OCI-LY1 (cell line): Measurements from ENCODE around the gene CCDC57.

Experiments used
- H2AFZ ChIP-seq: fragments of 200-600 bp; sonication (generic), shearing (Covaris generic); 2 replicates; pipeline ENCODE4 v1.6.0; 2014; ENCODE audit warnings: antibody characterized with exemption, mild to moderate bottlenecking, low read length
- H3F3A ChIP-seq: fragments of 200-600 bp; sonication (generic), shearing (Covaris generic); 2 replicates; pipeline ENCODE4 v1.6.0; 2014; ENCODE audit warnings: mild to moderate bottlenecking, antibody characterized with exemption, low read length, moderate library complexity; ENCODE audit not compliant: insufficient read depth
- H3K27ac ChIP-seq: fragments of 200-600 bp; sonication (generic); 2 replicates; pipeline ENCODE4 v1.5.1; 2014; ENCODE audit warnings: low read length, mixed run types, mild to moderate bottlenecking, low read depth; ENCODE audit not compliant: poor library complexity, severe bottlenecking
- H3K27me3 ChIP-seq: fragments of 200-600 bp; sonication (generic); 2 replicates; pipeline ENCODE4 v1.6.0; 2014; ENCODE audit warnings: antibody characterized with exemption, mild to moderate bottlenecking, low read length, moderate library complexity; ENCODE audit not compliant: insufficient read depth
- H3K36me3 ChIP-seq: fragments of 200-600 bp; sonication (generic); 2 replicates; pipeline ENCODE4 v1.6.1; 2014; ENCODE audit warnings: mild to moderate bottlenecking, antibody characterized with exemption, low read length, moderate library complexity, mixed read lengths; ENCODE audit not compliant: insufficient read depth
- H3K4me1 ChIP-seq: fragments of 200-600 bp; sonication (generic); 2 replicates; pipeline ENCODE4 v1.5.1; 2014; ENCODE audit warnings: mild to moderate bottlenecking, low read length, moderate library complexity; ENCODE audit not compliant: insufficient read depth, severe bottlenecking
- H3K4me2 ChIP-seq: fragments of 200-600 bp; sonication (generic), shearing (Covaris generic); 2 replicates; pipeline ENCODE4 v1.6.1; 2014; ENCODE audit warnings: low read length
- H3K4me3 ChIP-seq: fragments of 200-600 bp; sonication (generic); 2 replicates; pipeline ENCODE4 v1.5.1; 2014; ENCODE audit warnings: low read length, low read depth, mild to moderate bottlenecking, mixed read lengths; ENCODE audit not compliant: poor library complexity, severe bottlenecking
- H3K79me2 ChIP-seq: fragments of 200-600 bp; shearing (Covaris generic); 2 replicates; pipeline ENCODE4 v1.6.1; 2016; ENCODE audit warnings: mixed run types, low read length, mixed read lengths; ENCODE audit not compliant: insufficient read depth
- H3K9ac ChIP-seq: fragments of 200-600 bp; sonication (generic), shearing (Covaris generic); 2 replicates; pipeline ENCODE4 v1.6.1; 2014; ENCODE audit warnings: mild to moderate bottlenecking, low read length, mixed read lengths
- H3K9me2 ChIP-seq: fragments of 200-600 bp; sonication (generic), shearing (Covaris generic); 2 replicates; pipeline ENCODE4 v1.6.1; 2014; ENCODE audit warnings: low read depth, mild to moderate bottlenecking, low read length, mixed read lengths
- H3K9me3 ChIP-seq: fragments of 200-600 bp; shearing (Covaris generic); 2 replicates; pipeline ENCODE4 v1.6.1; 2014; ENCODE audit warnings: low read length, mixed read lengths
- H4K20me1 ChIP-seq: fragments of 200-600 bp; sonication (generic), shearing (Covaris generic); 2 replicates; pipeline ENCODE4 v1.6.0; 2016; ENCODE audit warnings: mild to moderate bottlenecking, low read length; ENCODE audit not compliant: insufficient read depth
- CTCF ChIP-seq: fragments of 200-600 bp; sonication (generic), shearing (Covaris generic); IDR thresholded peaks from 2 replicates; pipeline ENCODE4 v1.5.1; 2017; ENCODE audit warnings: mild to moderate bottlenecking, antibody characterized with exemption, low read length, moderate library complexity, mixed read lengths
- EZH2 ChIP-seq: fragments of 200-600 bp; sonication (generic), shearing (Covaris generic); IDR thresholded peaks from 2 replicates; pipeline ENCODE4 v1.8.0; 2017; ENCODE audit warnings: borderline replicate concordance, mixed run types, mild to moderate bottlenecking, antibody characterized with exemption, low read length, moderate library complexity, mixed read lengths

The CCDC57 gene

GRCh38 chr17:82092995-82093751 is 119.5 kb downstream of the CCDC57 start:
- H3K4me1 ChIP-seq = peaks cover 14% of the 10 kb centered on the region
- H2AFZ ChIP-seq = no peak overlapping the region
- H3K36me3 ChIP-seq = peaks cover 81% of the 10 kb centered on the region
- H3K9me2 ChIP-seq = no peaks in the 10 kb centered on the region
- H3K4me3 ChIP-seq = no peak overlapping the region
- no peak overlapping the region for H3K27ac ChIP-seq
- H3K9ac ChIP-seq = no peak overlapping the region
- H3K79me2 ChIP-seq = peaks cover 19% of the 10 kb centered on the region
- H3F3A ChIP-seq = no peaks in the 10 kb centered on the region
- TF ChIP-seq CTCF (no peak), EZH2 (no peak)
- no peaks in the 10 kb centered on the region for H3K27me3 ChIP-seq
- no peak overlapping the region for H3K4me2 ChIP-seq
- no peaks in the 10 kb centered on the region for H4K20me1 ChIP-seq
- H3K9me3 ChIP-seq = no peaks in the 10 kb centered on the region

- TF ChIP-seq CTCF (no peak), EZH2 (no peak)
- no peaks in the 10 kb centered on the region for H3K27me3 ChIP-seq
- H3K4me2 ChIP-seq = no peak overlapping the region
- no peak overlapping the region for H2AFZ ChIP-seq
- H3K27ac ChIP-seq = no peak overlapping the region
- H3K9ac ChIP-seq = no peak overlapping the region
- peaks cover 86% of the 10 kb centered on the region for H3K36me3 ChIP-seq
- no peaks in the 10 kb centered on the region for H3K9me2 ChIP-seq
- H3K4me1 ChIP-seq = peaks cover 14% of the 10 kb centered on the region
- H3K79me2 ChIP-seq = peaks cover 19% of the 10 kb centered on the region
- no peaks in the 10 kb centered on the region for H3K9me3 ChIP-seq
- no peaks in the 10 kb centered on the region for H4K20me1 ChIP-seq
- no peaks in the 10 kb centered on the region for H3F3A ChIP-seq
- no peak overlapping the region for H3K4me3 ChIP-seq
These were observed 120.0 kb downstream of the CCDC57 start for GRCh38 chr17:82092628-82092994.

GRCh38 chr17:82092094-82092586 is 120.5 kb downstream of the CCDC57 start:
- peaks cover 14% of the 10 kb centered on the region for H3K4me1 ChIP-seq
- H2AFZ ChIP-seq = no peak overlapping the region
- H3K9me2 ChIP-seq = no peaks in the 10 kb centered on the region
- H3K9me3 ChIP-seq = no peaks in the 10 kb centered on the region
- no peaks in the 10 kb centered on the region for H4K20me1 ChIP-seq
- no peaks in the 10 kb centered on the region for H3K27me3 ChIP-seq
- no peak overlapping the region for H3K9ac ChIP-seq
- H3K4me3 ChIP-seq = no peak overlapping the region
- no peak overlapping the region for H3K27ac ChIP-seq
- no peak for TF ChIP-seq CTCF
- no peak for TF ChIP-seq EZH2
- peaks cover 16% of the 10 kb centered on the region for H3K79me2 ChIP-seq
- no peaks in the 10 kb centered on the region for H3F3A ChIP-seq
- peaks cover 91% of the 10 kb centered on the region for H3K36me3 ChIP-seq
- no peak overlapping the region for H3K4me2 ChIP-seq
